SK-N-SH (cell line): ENCODE results near the gene CLSTN2.

Source experiments
- CHD2 ChIP-seq: fragments of 150-350 bp; IDR thresholded peaks from 2 replicates; pipeline ENCODE4 v1.6.1; 2018; ENCODE audit warnings: low read length; ENCODE audit not compliant: partially characterized antibody
- ELF1 ChIP-seq: IDR thresholded peaks from 2 replicates; pipeline ENCODE4 v1.4.0; 2012
- MEF2A ChIP-seq: IDR thresholded peaks from 2 replicates; pipeline ENCODE4 v1.4.0; 2012; ENCODE audit warnings: low read depth, borderline replicate concordance
- MXI1 ChIP-seq: IDR thresholded peaks from 2 replicates; pipeline ENCODE4 v1.6.1; 2012; ENCODE audit warnings: mild to moderate bottlenecking, low read depth, low read length, improper control_type of control experiment
- NRF1 ChIP-seq: IDR thresholded peaks from 2 replicates; pipeline ENCODE4 v1.6.1; 2012; ENCODE audit warnings: low read depth, mild to moderate bottlenecking, low read length
- POLR2AphosphoS5 ChIP-seq: IDR thresholded peaks from 2 replicates; pipeline ENCODE4 v1.6.1; 2012; ENCODE audit warnings: low read depth, low read length
- RAD21 ChIP-seq: IDR thresholded peaks from 2 replicates; pipeline ENCODE4 v1.6.1; 2012; ENCODE audit warnings: mild to moderate bottlenecking, low read length
- RFX5 ChIP-seq: IDR thresholded peaks from 2 replicates; pipeline ENCODE4 v1.6.1; 2012; ENCODE audit warnings: mild to moderate bottlenecking, improper control_type of control experiment, low read length
- YY1 ChIP-seq: IDR thresholded peaks from 2 replicates; pipeline ENCODE4 v1.4.0; 2012; ENCODE audit warnings: low read depth, mild to moderate bottlenecking
- TF ChIP-seq, protein P1 (sequence below): fragments of 200-600 bp; sonication (generic); IDR thresholded peaks from 2 replicates; pipeline ENCODE4 v1.6.1; 2017; ENCODE audit warnings: antibody characterized with exemption, mild to moderate bottlenecking, moderate library complexity

- TF ChIP-seq, protein P1, sequence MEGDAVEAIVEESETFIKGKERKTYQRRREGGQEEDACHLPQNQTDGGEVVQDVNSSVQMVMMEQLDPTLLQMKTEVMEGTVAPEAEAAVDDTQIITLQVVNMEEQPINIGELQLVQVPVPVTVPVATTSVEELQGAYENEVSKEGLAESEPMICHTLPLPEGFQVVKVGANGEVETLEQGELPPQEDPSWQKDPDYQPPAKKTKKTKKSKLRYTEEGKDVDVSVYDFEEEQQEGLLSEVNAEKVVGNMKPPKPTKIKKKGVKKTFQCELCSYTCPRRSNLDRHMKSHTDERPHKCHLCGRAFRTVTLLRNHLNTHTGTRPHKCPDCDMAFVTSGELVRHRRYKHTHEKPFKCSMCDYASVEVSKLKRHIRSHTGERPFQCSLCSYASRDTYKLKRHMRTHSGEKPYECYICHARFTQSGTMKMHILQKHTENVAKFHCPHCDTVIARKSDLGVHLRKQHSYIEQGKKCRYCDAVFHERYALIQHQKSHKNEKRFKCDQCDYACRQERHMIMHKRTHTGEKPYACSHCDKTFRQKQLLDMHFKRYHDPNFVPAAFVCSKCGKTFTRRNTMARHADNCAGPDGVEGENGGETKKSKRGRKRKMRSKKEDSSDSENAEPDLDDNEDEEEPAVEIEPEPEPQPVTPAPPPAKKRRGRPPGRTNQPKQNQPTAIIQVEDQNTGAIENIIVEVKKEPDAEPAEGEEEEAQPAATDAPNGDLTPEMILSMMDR = no peak
- TF ChIP-seq MEF2A (no peak), NRF1 (no peak), POLR2AphosphoS5 (no peak), RAD21 (no peak), MXI1 (no peak), ELF1 (no peak), YY1 (no peak), RFX5 (no peak), CHD2 (no peak)
These were observed 126.2 kb downstream of the CLSTN2 start for GRCh38 chr3:140061211-140061610.
